ENCODE data around the gene WRAP73.

Gene WRAP73, protein sequence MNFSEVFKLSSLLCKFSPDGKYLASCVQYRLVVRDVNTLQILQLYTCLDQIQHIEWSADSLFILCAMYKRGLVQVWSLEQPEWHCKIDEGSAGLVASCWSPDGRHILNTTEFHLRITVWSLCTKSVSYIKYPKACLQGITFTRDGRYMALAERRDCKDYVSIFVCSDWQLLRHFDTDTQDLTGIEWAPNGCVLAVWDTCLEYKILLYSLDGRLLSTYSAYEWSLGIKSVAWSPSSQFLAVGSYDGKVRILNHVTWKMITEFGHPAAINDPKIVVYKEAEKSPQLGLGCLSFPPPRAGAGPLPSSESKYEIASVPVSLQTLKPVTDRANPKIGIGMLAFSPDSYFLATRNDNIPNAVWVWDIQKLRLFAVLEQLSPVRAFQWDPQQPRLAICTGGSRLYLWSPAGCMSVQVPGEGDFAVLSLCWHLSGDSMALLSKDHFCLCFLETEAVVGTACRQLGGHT

GRCh38 chr1:3649342-3650247 lies at the start of gene WRAP73:
WRAP73 (minus strand) TSS chr1:3650103; CDS start chr1:3649999, 104 bp downstream.
- DNase-seq (ENCODE audit: insufficient read length, low spot score) = peak; percentile 99
- peak; percentile 97 for FAIRE-seq

DNA sequence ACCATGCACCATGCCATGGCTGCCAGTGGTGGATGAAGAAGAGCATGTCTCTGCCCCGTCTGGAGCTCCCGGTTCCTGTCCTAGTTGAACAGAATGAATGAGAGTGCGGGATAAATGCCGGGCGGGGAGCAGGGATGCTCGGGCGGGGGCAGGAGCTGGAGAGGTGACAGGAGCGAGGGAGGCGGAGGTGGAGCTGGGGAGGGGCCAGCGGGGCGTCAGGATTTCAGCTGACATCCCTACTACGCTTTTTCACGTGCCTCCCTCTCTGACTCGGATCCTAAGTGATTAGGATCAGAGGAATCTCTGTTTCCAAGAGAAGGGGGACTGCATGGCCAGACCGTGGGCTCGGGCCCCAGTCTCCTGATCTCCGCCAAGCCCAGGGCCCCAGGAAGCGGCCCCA lies 49.7 kb upstream of the WRAP73 start:
- FAIRE-seq (no peak), DNase-seq (ENCODE audit: insufficient read length, low spot score) (no peak)

DNA sequence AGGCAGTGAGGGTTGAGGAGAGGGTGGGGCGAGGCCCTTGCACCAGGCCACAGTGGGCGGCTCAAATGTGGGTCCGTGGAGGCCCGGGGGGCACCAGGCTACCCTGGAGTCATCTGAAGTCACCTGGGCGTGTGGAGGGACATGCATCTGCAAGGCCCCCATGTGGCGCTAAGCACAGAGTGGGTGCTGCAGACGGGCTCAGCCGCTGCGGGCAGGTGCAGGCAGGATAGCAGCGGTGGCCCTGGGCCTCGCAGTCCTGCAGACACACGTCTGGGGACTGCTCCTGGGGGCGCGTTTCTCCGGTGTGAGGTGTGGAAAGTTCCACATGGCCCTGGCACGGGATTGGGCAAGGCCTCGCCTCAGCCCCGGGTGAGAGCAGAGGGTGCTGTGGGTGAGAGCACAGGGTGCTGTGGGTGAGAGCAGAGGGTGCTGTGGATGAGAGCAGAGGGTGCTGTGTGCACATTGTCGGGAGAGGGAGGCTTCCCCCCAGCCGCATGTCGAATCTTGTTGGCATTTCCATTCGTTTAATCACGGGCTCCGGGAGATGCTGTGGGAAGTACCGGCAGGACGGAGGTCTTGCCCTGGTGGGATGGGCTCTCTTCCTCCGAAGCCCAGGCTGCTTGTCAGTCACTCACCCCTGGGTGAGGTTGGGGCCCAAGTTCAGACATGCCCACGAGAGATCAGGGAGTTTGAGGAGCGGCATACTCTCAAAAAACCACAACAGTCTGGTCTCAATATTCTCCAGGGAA lies 48.9 kb upstream of the WRAP73 start:
- DNase-seq (ENCODE audit: insufficient read length, low spot score) = no peak
- no peak for FAIRE-seq

- FAIRE-seq (no peak), DNase-seq (ENCODE audit: insufficient read length, low spot score) (no peak)
Observed at GRCh38 chr1:3697810-3698209, 47.9 kb upstream of the WRAP73 start.

- DNase-seq (ENCODE audit: insufficient read length, low spot score) (no peak), FAIRE-seq (no peak)
Observed at GRCh38 chr1:3697104-3697503, 47.2 kb upstream of the WRAP73 start.

DNA sequence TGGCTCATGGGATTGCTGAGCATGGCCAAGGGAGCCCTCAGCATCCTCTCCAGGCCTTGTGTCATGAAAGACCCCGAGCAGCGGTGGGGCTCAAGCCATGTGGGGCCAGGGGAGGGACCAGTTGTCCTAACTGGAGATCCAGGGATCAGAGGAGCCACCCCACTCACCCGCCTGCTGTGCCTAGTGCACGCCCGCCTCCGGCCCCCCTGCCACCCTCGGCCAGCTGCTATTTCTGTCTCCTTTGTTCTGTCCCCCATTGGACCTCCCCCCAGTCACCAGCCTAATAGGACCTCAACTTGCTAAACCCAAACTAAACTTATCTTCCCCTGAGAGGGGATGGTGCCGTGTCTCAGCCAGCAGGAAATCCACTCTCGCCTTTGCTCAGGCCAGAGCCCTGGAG lies 46.8 kb upstream of the WRAP73 start:
- no peak for DNase-seq (ENCODE audit: insufficient read length, low spot score)
- FAIRE-seq = no peak

DNA sequence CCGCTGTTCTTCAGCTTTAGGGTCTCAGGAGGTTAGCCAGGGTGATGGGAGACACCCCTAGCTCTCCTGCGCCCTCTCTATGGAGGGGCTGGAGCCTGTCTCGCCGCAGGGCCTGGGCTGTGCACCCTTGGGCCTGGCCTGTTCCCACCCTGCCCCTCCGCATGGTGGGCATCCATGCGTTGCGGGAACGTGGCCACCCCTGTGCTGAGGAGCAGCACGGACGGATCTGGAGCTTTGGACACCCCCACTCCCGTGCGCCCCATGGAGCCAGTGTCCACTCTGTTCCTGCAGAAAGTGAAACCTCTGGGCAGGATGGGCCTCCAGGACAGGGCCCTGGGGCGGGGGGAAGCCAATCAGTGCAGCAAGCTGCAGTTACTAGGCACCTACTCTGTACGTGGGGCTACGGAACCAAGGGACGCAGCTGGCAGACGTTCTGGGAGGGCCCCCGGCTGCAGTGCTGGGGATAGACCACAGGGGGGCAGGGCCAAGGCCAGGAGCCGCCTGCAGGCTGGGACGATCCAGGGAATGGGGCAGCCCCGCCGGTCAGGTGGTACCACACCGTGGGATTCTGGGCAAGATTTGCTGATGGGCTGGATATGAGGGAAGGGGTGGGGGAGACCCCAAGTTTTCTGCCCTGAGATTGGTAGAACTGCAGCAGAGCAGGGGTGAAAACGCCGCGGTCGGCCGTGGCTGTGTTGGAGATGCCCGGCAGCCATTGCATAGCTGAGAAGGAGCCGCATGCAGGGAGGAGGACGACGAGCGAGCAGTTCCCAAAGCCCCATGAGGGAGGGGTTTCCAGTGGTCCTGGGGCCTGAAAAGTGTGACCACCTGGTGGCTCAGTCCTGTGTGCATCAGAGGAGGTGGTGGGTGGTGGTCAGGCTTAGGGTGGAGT lies 45.7 kb upstream of the WRAP73 start:
- FAIRE-seq (no peak), DNase-seq (ENCODE audit: insufficient read length, low spot score) (peak; percentile 92)

GRCh38 chr1:3693321-3693720 lies 43.4 kb upstream of the WRAP73 start:
- FAIRE-seq (no peak), DNase-seq (ENCODE audit: insufficient read length, low spot score) (no peak)

- DNase-seq (ENCODE audit: insufficient read length, low spot score) = no peak
- FAIRE-seq = no peak
Observed at GRCh38 chr1:3692598-3692997, 42.7 kb upstream of the WRAP73 start.

DNA sequence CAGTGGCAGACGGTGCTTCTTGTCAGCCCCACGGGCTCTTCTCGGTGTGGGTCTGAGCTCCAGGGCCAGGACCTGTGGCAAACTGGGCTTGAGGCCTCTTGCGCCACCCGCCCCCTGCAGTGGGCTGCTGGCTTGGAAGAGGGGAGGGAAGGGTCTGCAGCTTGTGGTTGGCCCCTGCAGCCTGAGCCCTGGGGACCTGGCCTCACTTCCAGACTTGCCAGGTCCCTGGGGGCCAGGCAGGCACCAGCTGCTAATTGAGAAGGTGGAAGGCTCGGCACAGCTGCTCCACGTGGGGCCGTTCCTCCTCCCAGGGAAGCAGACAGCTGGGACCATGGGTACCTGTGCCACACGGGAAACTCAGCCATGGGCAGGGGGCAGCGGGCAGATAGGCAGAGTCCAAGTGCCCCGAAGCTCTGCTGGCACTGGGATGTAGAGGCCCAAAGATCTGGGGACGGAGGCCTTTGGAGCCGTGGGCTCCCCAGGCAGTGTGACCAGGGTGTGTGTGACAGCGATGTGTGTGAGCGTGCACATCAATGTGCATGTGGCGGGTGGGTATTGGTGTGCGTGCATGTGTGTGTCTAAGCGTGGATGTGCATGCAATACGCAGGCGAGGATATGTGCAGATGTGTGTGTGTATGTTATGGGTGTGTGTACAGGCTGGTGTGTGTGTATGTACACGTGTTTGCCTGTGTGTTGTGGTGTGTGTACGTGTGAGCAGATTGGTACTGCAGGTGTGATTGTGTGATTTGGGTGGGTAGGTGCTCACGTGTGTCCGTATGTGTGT lies 41.7 kb upstream of the WRAP73 start:
- FAIRE-seq (no peak), DNase-seq (ENCODE audit: insufficient read length, low spot score) (no peak)

DNA sequence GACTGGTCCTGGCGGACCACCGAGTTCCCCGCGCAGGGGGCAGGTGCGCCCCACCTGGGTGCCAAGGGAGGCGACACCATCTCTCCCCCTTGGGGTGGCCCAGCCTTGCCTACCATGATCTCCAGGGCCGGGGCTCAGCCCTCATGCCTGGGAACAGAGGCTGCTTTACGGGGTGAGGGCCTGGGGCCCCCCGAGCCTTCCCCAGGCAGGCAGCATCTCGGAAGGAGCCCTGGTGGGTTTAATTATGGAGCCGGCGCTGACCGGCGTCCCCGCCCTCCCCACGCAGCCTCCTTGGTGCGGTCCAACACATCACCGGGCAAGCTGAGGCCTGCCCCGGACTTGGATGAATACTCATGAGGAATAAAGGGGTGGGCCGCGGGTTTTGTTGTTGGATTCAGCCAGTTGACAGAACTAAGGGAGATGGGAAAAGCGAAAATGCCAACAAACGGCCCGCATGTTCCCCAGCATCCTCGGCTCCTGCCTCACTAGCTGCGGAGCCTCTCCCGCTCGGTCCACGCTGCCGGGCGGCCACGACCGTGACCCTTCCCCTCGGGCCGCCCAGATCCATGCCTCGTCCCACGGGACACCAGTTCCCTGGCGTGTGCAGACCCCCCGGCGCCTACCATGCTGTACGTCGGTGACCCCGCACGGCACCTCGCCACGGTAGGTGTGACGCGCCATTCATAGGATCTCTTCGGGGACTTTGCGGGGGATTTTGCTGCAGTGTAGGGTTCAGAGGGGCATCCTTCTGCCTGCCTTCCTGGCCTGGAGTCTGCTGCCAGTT lies 40.6 kb upstream of the WRAP73 start:
- FAIRE-seq (no peak), DNase-seq (ENCODE audit: insufficient read length, low spot score) (no peak)

DNA sequence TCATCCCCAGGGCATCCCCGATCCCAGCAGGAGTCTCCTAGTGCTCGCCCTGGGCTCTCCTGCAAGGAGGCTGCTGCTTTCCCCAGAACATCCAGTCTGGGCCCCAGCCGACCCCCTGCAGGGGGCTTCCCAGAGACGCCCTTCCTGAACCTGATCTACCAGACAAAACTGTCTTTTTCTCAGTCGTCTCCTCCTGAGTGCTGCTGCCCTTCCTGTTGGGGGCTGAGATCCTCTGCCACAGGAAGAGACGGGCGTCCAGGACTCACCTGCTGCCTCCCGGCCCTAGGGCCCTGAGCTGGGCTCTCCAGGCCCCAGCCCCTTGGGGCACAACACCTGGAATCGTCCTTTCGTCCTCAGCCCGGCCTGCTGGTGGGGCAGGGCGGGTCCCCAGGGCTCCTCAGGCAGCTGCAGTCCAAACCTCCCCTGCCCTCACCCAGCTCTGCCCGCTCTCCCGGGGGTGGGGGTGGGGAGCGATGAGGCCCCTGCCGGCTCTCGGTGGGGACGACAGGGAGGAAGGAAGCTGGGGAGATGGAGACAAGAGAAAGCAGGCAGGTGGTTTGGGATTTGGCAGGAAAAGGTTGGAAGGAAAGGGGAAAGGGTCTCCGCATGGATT lies 39.3 kb upstream of the WRAP73 start:
- DNase-seq (ENCODE audit: insufficient read length, low spot score) = no peak
- FAIRE-seq = no peak

- FAIRE-seq (no peak), DNase-seq (ENCODE audit: insufficient read length, low spot score) (no peak)
Observed at GRCh38 chr1:3688356-3689137, 38.6 kb upstream of the WRAP73 start.

GRCh38 chr1:3687504-3687903 lies 37.6 kb upstream of the WRAP73 start:
- FAIRE-seq (no peak), DNase-seq (ENCODE audit: insufficient read length, low spot score) (no peak)

DNA sequence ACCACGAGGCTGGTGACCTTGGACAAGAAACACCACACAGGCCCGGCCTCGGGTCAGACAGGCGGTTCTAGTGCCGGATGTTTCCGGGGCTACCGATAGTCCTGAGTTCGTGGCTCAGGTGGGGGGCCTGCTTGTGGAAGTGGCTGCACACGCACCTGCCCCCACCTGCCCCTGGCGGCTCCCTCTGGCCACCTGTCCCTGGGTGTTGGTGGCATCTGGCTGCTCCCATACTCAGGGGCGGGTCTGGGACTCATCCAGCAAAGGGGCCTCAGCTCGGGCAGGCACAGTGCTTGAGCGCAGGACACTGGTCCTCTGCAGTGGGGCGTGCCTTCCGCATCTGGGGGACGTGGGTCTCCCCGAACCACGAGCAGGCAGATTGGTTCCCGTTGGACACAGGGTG lies 36.0 kb upstream of the WRAP73 start:
- FAIRE-seq = no peak
- DNase-seq (ENCODE audit: insufficient read length, low spot score) = no peak

DNA sequence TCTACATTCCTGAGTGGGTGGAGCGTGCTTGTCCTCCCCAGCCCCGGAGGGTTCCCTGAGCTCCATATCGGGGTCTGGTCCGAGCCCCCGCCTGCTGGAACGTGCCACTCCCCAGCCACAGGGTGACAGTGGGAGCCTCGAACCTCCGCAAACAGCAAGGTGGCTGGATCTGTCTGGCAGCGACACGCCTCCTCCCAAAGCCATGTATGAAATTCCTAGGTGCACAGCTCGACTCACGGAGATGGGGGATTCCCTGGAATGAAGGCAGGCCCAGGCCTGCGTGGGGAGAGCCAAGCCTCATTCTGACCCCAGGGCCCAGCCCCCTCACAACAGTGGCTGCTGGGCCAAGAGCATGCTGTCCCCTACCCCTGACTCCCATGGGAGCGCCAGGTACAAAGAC lies 35.3 kb upstream of the WRAP73 start:
- no peak for FAIRE-seq
- DNase-seq (ENCODE audit: insufficient read length, low spot score) = no peak

DNA sequence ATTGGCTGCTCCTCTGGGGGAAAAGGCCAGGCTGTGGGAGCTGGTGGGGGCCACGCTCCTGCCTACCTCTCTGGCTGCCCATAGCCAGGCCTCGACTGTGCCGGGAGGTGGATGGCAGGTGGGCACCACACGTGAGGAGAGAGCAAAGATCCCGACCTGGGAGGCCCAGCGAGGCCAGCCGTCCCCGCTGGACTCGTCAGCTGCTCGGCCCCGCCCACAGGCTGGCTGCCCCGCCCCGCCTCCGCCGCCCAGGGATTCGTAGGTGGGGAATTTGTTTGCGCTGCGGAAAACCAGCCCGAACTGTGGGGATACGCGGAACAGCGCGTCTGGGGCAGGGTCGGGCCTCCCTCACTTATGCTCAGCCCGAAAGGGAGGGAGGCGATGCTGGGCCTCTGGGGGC lies 34.1 kb upstream of the WRAP73 start:
- FAIRE-seq = no peak
- no peak for DNase-seq (ENCODE audit: insufficient read length, low spot score)
